SK-N-SH treated with all-trans-retinoic acid at 6 μM for 48 hours (cell line): ENCODE data around the gene HPSE.

Experiments
- ATAC-seq: fragments of 200-7000 bp; cut with Tn5 transposase; 3 replicates; pipeline ENCODE4 v1.9.1; 2020; ENCODE audit warnings: mild to moderate bottlenecking, moderate library complexity
- ARNTL ChIP-seq: fragments of 450-650 bp; formaldehyde crosslinking; IDR thresholded peaks from 2 replicates; pipeline ENCODE4 v1.5.0; 2020; ENCODE audit warnings: low read depth, mild to moderate bottlenecking, moderate library complexity, borderline replicate concordance
- BACH2 ChIP-seq: fragments of 250-450 bp; sonication (Bioruptor Pico); IDR thresholded peaks from 2 replicates; pipeline ENCODE4 v1.9.0; 2021; ENCODE audit warnings: mild to moderate bottlenecking, borderline replicate concordance
- CSDC2 ChIP-seq: fragments of 250-450 bp; sonication (Bioruptor Pico); IDR thresholded peaks from 2 replicates; pipeline ENCODE4 v1.5.0; 2020; ENCODE audit warnings: mild to moderate bottlenecking, moderate library complexity
- ESRRG ChIP-seq: fragments of 250-450 bp; sonication (Bioruptor Pico); IDR thresholded peaks from 2 replicates; pipeline ENCODE4 v1.6.1; 2021; ENCODE audit warnings: mild to moderate bottlenecking
- GLIS3 ChIP-seq: fragments of 250-450 bp; sonication (Bioruptor Pico); IDR thresholded peaks from 2 replicates; pipeline ENCODE4 v1.5.0; 2020; ENCODE audit warnings: mild to moderate bottlenecking, moderate library complexity
- ISL1 ChIP-seq: fragments of 250-450 bp; sonication (Bioruptor Pico); IDR thresholded peaks from 2 replicates; pipeline ENCODE4 v2.1.2; 2022; ENCODE audit warnings: mild to moderate bottlenecking, moderate library complexity
- OSR1 ChIP-seq: fragments of 250-450 bp; sonication (Bioruptor Pico); IDR thresholded peaks from 2 replicates; pipeline ENCODE4 v1.8.0; 2022; ENCODE audit warnings: moderate library complexity, mild to moderate bottlenecking, inconsistent platforms
- PPARA ChIP-seq: fragments of 250-450 bp; sonication (Bioruptor Pico); IDR thresholded peaks from 2 replicates; pipeline ENCODE4 v1.5.0; 2020; ENCODE audit warnings: mild to moderate bottlenecking, borderline replicate concordance
- RARB ChIP-seq: fragments of 250-450 bp; sonication (Bioruptor Pico); IDR thresholded peaks from 2 replicates; pipeline ENCODE4 v1.8.0; 2021; ENCODE audit warnings: mild to moderate bottlenecking, moderate library complexity
- SNAI2 ChIP-seq: fragments of 250-450 bp; sonication (Bioruptor Pico); IDR thresholded peaks from 2 replicates; pipeline ENCODE4 v1.5.0; 2020; ENCODE audit warnings: mild to moderate bottlenecking, moderate library complexity
- TCF4 ChIP-seq: fragments of 250-450 bp; sonication (Bioruptor Pico); IDR thresholded peaks from 2 replicates; pipeline ENCODE4 v1.8.0; 2021; ENCODE audit warnings: mild to moderate bottlenecking, moderate library complexity, borderline replicate concordance
- ZFP3 ChIP-seq: fragments of 250-450 bp; sonication (Bioruptor Pico); IDR thresholded peaks from 2 replicates; pipeline ENCODE4 v1.5.0; 2020; ENCODE audit warnings: mild to moderate bottlenecking, moderate library complexity
- ZNF565 ChIP-seq: fragments of 450-650 bp; formaldehyde crosslinking; conservative IDR thresholded peaks from 2 replicates; pipeline ENCODE4 v1.5.0; 2020; ENCODE audit warnings: low read depth, mild to moderate bottlenecking, moderate library complexity
- ZNF70 ChIP-seq: fragments of 450-650 bp; formaldehyde crosslinking; IDR thresholded peaks from 2 replicates; pipeline ENCODE4 v1.5.0; 2020; ENCODE audit warnings: mild to moderate bottlenecking, moderate library complexity
- ZNF8 ChIP-seq: fragments of 450-650 bp; formaldehyde crosslinking; IDR thresholded peaks from 2 replicates; pipeline ENCODE4 v1.5.0; 2020; ENCODE audit warnings: mild to moderate bottlenecking, moderate library complexity
- TF ChIP-seq, protein P1 (sequence below): fragments of 250-450 bp; sonication (Bioruptor Pico); IDR thresholded peaks from 2 replicates; pipeline ENCODE4 v1.8.0; 2020; ENCODE audit warnings: mild to moderate bottlenecking, moderate library complexity, borderline replicate concordance
- TF ChIP-seq, protein P2 (sequence below): fragments of 250-450 bp; sonication (Bioruptor Pico); IDR thresholded peaks from 2 replicates; pipeline ENCODE4 v1.8.0; 2021; ENCODE audit warnings: low read depth, mild to moderate bottlenecking, moderate library complexity, borderline replicate concordance
- TF ChIP-seq, protein P3 (sequence below): fragments of 250-450 bp; sonication (Bioruptor Pico); IDR thresholded peaks from 2 replicates; pipeline ENCODE4 v1.5.0; 2020; ENCODE audit warnings: mild to moderate bottlenecking, moderate library complexity
- TF ChIP-seq, protein P4 (sequence below): fragments of 250-450 bp; sonication (Bioruptor Pico); IDR thresholded peaks from 2 replicates; pipeline ENCODE4 v1.5.1; 2020; ENCODE audit warnings: low read depth, mild to moderate bottlenecking, moderate library complexity

The HPSE gene

DNA sequence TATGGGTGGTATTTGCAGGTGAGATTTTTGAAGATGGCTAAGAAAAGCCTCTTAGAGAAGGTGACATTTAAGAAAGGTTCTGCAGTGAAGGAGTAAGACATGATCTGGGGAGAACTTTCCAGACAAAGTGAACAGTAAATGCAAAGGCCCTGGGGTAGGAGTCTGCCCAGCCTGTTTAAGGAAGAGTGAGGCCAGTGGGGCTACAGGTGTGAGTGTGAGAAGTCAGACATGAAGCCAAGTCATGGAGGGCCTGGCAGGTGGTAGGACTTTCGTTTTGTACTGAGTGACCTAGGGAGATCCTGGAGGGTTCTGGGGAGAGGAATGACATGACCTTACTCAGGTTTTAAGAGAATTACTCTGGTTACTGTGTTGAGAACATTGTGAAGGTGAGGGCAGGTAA is 71.5 kb downstream of the HPSE start:
- no peak for ATAC-seq
- TF ChIP-seq CSDC2 (CRISPR knock-in tag) (no peak), ZNF70 (CRISPR knock-in tag) (no peak), ESRRG (no peak), TCF4 (CRISPR knock-in tag) (no peak), ZNF565 (CRISPR knock-in tag) (no peak), BACH2 (CRISPR knock-in tag) (no peak)
- TF ChIP-seq, protein P1, sequence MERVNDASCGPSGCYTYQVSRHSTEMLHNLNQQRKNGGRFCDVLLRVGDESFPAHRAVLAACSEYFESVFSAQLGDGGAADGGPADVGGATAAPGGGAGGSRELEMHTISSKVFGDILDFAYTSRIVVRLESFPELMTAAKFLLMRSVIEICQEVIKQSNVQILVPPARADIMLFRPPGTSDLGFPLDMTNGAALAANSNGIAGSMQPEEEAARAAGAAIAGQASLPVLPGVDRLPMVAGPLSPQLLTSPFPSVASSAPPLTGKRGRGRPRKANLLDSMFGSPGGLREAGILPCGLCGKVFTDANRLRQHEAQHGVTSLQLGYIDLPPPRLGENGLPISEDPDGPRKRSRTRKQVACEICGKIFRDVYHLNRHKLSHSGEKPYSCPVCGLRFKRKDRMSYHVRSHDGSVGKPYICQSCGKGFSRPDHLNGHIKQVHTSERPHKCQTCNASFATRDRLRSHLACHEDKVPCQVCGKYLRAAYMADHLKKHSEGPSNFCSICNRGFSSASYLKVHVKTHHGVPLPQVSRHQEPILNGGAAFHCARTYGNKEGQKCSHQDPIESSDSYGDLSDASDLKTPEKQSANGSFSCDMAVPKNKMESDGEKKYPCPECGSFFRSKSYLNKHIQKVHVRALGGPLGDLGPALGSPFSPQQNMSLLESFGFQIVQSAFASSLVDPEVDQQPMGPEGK, result no peak
- TF ChIP-seq, all 23 proteins: peak for 0

DNA sequence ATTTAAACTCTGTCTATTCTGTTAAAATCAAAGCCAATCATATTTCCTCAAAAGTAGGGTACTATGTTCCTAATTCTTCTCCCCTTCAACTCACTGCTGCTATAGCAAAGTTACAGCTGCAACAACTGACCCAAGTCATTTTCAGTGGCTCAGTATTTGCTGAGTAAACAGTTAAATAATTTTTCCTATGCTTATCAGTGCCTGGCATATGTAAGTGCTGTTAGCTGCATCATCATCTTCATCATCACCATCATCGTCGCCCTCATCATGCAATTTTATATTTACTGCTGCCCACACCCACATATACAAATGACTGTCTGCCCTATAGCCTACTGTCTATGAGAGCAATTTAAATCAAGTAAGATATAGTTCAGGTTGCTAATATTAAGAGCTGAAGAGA is 72.0 kb downstream of the HPSE start:
- TF ChIP-seq GLIS3 (CRISPR knock-in tag) (no peak), SNAI2 (CRISPR knock-in tag) (no peak), ZNF8 (CRISPR knock-in tag) (no peak), BACH2 (CRISPR knock-in tag) (no peak), ARNTL (CRISPR knock-in tag) (no peak), TCF4 (CRISPR knock-in tag) (no peak), ZNF70 (CRISPR knock-in tag) (no peak)
- TF ChIP-seq, protein P2, sequence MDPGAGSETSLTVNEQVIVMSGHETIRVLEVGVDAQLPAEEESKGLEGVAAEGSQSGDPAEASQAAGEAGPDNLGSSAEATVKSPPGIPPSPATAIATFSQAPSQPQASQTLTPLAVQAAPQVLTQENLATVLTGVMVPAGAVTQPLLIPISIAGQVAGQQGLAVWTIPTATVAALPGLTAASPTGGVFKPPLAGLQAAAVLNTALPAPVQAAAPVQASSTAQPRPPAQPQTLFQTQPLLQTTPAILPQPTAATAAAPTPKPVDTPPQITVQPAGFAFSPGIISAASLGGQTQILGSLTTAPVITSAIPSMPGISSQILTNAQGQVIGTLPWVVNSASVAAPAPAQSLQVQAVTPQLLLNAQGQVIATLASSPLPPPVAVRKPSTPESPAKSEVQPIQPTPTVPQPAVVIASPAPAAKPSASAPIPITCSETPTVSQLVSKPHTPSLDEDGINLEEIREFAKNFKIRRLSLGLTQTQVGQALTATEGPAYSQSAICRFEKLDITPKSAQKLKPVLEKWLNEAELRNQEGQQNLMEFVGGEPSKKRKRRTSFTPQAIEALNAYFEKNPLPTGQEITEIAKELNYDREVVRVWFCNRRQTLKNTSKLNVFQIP (CRISPR knock-in tag), result no peak
- ATAC-seq, result no peak

DNA sequence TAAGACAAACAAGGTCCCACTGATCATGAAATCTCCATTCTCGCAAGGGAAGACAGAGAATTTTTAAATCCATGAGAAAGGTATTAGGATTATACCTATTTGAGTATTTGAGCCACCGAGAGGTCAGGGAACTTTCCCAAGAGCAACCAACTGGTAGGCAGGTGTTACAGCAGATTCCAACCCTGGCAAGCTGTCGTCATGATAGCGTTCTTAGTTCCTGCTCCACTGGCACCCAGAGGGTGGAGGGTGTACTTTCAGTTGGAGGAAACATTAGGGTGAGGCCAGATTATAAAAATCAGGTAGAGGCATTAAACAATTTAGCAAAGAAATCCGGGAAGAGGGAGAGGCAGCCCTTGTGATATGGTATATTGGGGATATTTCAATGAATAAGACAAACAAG is 73.3 kb downstream of the HPSE start:
- no peak for ATAC-seq
- TF ChIP-seq, protein P3, sequence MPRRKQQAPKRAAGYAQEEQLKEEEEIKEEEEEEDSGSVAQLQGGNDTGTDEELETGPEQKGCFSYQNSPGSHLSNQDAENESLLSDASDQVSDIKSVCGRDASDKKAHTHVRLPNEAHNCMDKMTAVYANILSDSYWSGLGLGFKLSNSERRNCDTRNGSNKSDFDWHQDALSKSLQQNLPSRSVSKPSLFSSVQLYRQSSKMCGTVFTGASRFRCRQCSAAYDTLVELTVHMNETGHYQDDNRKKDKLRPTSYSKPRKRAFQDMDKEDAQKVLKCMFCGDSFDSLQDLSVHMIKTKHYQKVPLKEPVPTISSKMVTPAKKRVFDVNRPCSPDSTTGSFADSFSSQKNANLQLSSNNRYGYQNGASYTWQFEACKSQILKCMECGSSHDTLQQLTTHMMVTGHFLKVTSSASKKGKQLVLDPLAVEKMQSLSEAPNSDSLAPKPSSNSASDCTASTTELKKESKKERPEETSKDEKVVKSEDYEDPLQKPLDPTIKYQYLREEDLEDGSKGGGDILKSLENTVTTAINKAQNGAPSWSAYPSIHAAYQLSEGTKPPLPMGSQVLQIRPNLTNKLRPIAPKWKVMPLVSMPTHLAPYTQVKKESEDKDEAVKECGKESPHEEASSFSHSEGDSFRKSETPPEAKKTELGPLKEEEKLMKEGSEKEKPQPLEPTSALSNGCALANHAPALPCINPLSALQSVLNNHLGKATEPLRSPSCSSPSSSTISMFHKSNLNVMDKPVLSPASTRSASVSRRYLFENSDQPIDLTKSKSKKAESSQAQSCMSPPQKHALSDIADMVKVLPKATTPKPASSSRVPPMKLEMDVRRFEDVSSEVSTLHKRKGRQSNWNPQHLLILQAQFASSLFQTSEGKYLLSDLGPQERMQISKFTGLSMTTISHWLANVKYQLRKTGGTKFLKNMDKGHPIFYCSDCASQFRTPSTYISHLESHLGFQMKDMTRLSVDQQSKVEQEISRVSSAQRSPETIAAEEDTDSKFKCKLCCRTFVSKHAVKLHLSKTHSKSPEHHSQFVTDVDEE (CRISPR knock-in tag), result no peak
- TF ChIP-seq ZFP3 (CRISPR knock-in tag) (no peak), ZNF70 (CRISPR knock-in tag) (no peak), SNAI2 (CRISPR knock-in tag) (no peak), GLIS3 (CRISPR knock-in tag) (no peak)
- TF ChIP-seq, protein P2 (CRISPR knock-in tag), result no peak
- TF ChIP-seq, protein P4, sequence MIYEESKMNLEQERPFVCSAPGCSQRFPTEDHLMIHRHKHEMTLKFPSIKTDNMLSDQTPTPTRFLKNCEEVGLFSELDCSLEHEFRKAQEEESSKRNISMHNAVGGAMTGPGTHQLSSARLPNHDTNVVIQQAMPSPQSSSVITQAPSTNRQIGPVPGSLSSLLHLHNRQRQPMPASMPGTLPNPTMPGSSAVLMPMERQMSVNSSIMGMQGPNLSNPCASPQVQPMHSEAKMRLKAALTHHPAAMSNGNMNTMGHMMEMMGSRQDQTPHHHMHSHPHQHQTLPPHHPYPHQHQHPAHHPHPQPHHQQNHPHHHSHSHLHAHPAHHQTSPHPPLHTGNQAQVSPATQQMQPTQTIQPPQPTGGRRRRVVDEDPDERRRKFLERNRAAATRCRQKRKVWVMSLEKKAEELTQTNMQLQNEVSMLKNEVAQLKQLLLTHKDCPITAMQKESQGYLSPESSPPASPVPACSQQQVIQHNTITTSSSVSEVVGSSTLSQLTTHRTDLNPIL (CRISPR knock-in tag), result no peak

DNA sequence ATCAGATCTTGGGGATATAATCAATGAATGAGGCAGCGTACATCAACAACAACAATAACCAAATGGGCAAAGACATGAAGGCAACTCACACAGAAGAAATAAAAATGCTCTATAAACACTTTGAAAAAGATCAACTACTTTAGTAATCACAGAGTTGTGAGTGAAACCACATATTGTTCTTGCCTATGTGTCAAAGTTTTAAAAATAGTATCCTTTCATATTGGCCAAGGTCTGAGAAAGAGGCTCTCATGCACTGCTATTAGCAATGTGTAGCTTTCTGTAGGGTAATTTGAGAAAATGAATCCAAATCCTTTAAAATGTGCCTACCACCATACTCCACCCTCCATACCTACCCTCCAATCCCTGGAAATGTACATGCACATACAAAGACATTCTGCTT is 75.1 kb downstream of the HPSE start:
- TF ChIP-seq PPARA (CRISPR knock-in tag) (no peak), ISL1 (CRISPR knock-in tag) (no peak), ZNF70 (CRISPR knock-in tag) (no peak), ESRRG (no peak), ZFP3 (CRISPR knock-in tag) (no peak), TCF4 (CRISPR knock-in tag) (no peak), ZNF8 (CRISPR knock-in tag) (no peak), CSDC2 (CRISPR knock-in tag) (no peak), OSR1 (CRISPR knock-in tag) (no peak), RARB (CRISPR knock-in tag) (no peak)
- TF ChIP-seq, protein P4 (CRISPR knock-in tag), result no peak
- TF ChIP-seq, protein P2 (CRISPR knock-in tag), result no peak
- TF ChIP-seq, protein P3 (CRISPR knock-in tag), result no peak
- no peak for ATAC-seq
